ELF-1 (cell line): ENCODE measurements around the gene MSI2.

ENCODE experiments used
- DNase-seq: peaks from one replicate; pipeline ENCODE4 v3.0.0-alpha.2; 2016; ENCODE audit warnings: low read depth, low spot score

The MSI2 gene

DNA sequence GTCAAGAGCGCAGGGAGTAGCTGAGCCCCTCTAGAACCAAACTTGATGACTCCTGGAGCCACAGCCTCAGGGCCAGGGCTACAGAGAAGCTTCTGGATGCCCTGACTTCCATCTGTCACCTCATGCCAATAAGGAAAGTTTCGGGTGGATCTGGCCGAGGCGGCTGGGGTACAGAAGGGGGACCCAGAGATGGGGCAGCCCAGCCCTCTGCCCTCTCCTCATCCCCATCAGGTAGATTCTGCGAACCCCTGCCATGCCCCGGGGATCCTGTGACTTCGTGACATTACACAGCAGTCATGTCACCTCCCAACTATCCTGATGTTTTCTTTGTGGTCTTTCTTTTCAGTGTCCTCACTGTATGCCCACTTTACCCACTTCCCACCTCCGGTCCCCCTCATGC, 374.4 kb downstream of the MSI2 start:
- DNase-seq: no peak

GRCh38 chr17:57631871-57632270, 375.5 kb downstream of the MSI2 start:
- no peak for DNase-seq

DNA sequence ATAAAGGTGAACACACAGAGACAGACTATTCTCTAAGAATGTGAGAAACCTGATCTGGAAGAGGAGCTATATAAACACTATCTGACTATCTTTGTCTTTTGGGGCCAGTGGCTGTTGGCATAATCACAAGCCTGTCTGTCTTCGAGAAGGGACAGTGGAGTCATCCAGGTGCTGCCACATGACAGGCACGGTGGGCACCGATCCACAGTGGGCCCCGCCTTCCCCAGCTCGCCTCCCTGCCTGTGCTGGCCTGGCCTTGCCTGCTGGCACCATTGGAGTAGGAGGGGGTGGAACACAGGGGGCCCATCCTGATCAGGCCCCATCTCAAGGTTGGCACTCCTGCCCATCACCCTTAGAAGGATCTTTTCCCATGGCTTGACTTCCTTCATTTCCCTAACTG, 376.0 kb downstream of the MSI2 start:
- no peak for DNase-seq

DNA sequence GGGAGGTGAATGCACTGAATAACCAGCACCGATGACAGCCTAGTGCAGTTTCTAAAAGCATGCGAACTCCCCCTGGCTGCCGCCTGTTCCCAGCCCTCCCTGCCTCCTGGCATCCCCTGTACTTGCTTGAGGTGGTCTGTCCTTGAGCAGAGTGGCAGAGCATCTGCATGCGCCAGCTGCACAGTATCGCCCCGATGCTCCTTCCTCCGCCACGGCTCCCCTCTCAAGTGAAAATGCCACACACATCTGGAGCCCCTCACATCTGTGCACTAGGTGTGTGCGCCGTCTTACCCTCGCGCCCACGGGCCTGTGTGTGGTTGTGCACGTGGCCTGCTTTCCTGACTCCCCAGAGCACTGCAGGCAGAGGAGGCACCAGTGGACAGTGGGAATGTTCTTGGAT, 376.9 kb downstream of the MSI2 start:
- DNase-seq: no peak

- no peak for DNase-seq
Measured at GRCh38 chr17:57634713-57635465, 378.6 kb downstream of the MSI2 start.

GRCh38 chr17:57636274-57636673, 380.0 kb downstream of the MSI2 start:
- no peak for DNase-seq

GRCh38 chr17:57636985-57637665, 380.8 kb downstream of the MSI2 start:
- DNase-seq: no peak

- DNase-seq: no peak
Measured at GRCh38 chr17:57637666-57638010, 381.3 kb downstream of the MSI2 start.

GRCh38 chr17:57638284-57638683, 382.0 kb downstream of the MSI2 start:
- no peak for DNase-seq

DNA sequence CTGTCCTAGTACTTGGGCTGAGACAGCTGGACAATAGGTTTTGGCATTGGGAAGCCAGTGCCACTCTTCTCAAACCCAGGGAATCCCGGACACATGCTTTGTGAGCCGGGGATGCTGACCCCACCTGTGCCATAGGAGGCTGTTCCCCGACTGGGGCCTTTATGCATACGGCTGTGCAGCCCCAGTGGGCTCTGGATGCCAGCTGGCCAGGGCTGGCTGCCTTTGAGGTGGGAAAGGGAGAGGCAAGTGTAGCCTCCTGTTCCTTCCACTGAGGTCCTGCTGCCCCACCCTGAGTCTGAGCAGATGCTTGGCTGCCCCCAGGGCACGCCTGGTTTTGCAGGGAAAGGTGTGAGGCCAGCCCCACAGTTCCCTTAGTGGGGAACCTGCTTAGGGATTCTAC, 383.1 kb downstream of the MSI2 start:
- no peak for DNase-seq

GRCh38 chr17:57640079-57640478, 383.8 kb downstream of the MSI2 start:
- DNase-seq: no peak

DNA sequence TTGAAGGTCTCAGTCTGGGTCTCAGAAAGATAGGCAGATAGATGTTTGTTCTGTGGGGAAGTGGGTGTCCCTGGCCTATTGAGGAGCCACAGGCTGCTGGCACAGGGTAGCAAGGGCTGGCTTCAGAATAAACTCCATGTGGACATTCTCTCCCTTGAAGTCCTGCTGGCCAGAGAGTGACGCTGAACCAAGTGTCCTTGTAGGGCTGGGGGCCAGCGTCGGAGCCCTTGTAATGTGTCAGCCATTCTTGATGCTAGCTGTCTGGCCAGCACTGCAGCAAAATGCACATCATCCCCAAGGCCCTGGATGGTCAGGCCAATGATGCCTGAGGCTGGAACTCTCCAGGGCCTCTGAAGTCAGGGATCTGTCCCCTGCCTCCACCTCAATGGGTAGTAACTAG, 385.4 kb downstream of the MSI2 start:
- DNase-seq: no peak

DNA sequence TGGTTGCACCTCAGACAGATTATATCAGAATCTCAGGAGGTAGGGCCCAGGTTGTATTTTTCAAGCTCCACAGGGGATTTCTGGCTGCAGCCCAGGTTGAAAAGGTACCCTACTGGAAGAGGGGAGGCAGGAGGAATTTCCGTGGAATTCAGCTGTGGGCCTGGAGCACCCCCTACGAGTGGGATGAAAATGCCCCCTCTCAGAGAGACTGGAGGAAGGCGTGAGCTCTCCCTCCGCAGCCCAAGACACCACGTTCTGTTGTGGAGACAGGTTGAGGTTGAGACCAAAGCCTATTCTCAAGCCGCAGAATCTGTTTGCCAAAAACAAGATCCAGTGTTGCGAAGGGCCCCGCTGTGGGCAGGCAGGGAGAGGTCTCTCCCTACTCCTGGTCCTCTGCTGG, 386.7 kb downstream of the MSI2 start:
- no peak for DNase-seq

DNA sequence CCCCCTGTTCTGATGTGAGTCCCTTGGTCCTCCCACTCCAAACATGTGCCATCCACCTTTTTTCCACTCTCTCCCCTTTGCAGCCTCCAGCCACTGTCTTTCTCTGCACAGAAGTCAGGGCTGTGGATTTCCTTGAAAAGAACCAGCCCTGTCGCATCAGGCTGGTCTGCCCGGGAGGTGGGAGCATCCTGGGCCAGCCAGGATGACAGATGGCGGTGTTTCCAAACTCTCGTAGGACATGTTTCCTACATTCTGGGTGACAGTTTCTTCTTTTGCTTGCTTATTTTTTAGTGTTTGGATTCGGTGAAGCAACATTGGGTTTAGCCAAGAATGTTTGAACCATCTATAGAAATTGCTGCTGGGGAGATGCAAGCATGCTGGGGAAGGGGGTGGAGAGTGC, 388.0 kb downstream of the MSI2 start:
- no peak for DNase-seq

DNA sequence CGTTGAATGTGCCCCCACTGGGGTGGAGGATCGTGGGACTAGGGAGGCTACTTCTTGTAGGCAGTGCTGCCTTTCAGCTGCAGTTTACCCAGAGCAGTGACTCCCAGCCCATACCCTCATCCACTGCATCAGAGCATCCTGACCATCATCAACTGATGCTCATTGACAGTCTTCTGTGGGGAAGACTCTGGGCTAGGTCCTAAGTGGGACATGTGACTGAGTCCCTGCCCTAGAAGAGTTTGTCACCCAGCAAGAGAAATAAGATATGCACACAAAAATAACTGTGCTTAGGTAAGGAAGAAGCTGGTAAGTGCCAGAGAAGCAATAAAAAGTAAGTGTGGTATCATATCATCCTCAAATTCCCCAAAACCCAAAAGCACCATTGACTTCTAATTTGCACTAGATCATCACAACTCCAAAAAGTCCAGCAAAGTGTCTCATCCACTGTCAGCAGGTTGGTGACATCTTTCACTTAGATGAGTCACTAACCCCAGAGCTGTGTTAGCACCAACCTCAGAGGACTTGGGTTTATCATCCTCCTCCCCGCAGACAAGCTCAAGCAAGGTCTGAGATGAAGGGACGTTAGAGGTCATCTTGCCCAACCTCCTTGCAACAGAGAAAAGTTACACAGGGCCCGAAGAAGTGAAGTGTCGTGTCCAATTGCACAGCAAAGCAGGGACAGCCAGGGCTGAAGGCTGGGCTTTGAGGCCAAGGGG, 389.8 kb downstream of the MSI2 start:
- no peak for DNase-seq

- DNase-seq: peak; percentile 68
Measured at GRCh38 chr17:57648720-57649119, 392.4 kb downstream of the MSI2 start.

DNA sequence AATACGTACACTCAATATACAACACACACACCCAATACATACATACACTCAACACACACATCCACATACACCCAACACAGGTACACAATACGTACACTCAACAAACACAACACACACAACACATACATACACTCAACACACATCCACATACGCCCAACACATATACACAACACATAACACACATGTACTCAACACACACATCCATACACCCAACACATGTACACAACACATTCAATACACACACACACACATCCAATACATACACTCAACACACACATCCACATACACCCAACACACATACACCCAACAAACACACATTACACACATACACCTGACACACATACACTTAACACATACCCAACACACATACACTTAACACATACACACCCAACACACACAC, 392.9 kb downstream of the MSI2 start:
- DNase-seq: no peak

- DNase-seq: peak; percentile 71
Measured at GRCh38 chr17:57649731-57650484, 393.6 kb downstream of the MSI2 start.

- DNase-seq: no peak
Measured at GRCh38 chr17:57650548-57650947, 394.2 kb downstream of the MSI2 start.

DNA sequence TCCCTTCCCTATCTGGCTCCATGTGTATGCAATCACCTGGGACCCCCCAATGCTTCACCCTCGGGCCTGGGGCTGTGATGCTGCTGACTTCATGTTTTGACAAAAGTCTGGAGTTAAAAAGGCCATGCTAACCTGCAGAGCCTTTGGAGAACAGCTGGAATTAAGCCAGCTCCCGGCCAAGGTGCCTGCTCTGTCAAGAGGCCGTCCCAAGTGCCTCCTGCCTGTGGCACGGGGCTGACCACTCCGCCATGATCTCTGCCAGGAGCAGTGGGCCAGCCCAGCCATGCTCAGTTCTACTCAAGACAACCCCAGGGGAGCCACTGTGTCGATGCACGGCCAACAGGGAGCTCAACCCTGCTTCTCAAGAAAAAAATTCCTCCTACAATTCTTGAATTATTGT, 395.1 kb downstream of the MSI2 start:
- DNase-seq: no peak

GRCh38 chr17:57651996-57652395, 395.7 kb downstream of the MSI2 start:
- DNase-seq: no peak

GRCh38 chr17:57652811-57653210, 396.5 kb downstream of the MSI2 start:
- DNase-seq: no peak
